K562 (cell line): Measurements from ENCODE around the gene RUVBL2. TPM values are rescaled to one million over a fixed set of nuclear protein-coding genes. Genes with fewer than 3 reads are reported as not detected.
A peak's percentile ranks its signal among the peaks of the same experiment; 100 is the strongest.

Experiments
- CBX3 ChIP-seq, 2 experiments: IDR thresholded peaks; 1 replicate in 1 of 2; 2 replicates in 1 of 2; pipeline ENCODE4 v1.6.1; 2012; ENCODE audit warnings: inconsistent platforms in 2 of 2, low read length in 2 of 2, borderline replicate concordance in 1 of 2, control low read depth in 1 of 2
- DACH1 ChIP-seq: fragments of 450-650 bp; IDR thresholded peaks from 2 replicates; pipeline ENCODE4 v1.6.1; 2018; ENCODE audit not compliant: partially characterized antibody
- ELK3 ChIP-seq: fragments of 450-650 bp; formaldehyde crosslinking; IDR thresholded peaks from 2 replicates; pipeline ENCODE4 v1.4.0; 2020; ENCODE audit warnings: mild to moderate bottlenecking
- EZH2 ChIP-seq: IDR thresholded peaks from 2 replicates; pipeline ENCODE4 v1.6.1; 2012; ENCODE audit warnings: low read depth, mild to moderate bottlenecking, inconsistent platforms, low read length, borderline replicate concordance
- FOXO4 ChIP-seq: fragments of 450-650 bp; formaldehyde crosslinking; IDR thresholded peaks from 2 replicates; pipeline ENCODE4 v1.4.0; 2020; ENCODE audit warnings: mild to moderate bottlenecking, moderate library complexity
- IRF9 ChIP-seq: fragments of 450-650 bp; IDR thresholded peaks from 2 replicates; pipeline ENCODE4 v1.6.1; 2016; ENCODE audit warnings: missing biosample characterization, missing genetic modification characterization
- KDM2B ChIP-seq: fragments of 250-450 bp; sonication (Bioruptor Pico); IDR thresholded peaks from 2 replicates; pipeline ENCODE4 v1.8.0; 2021; ENCODE audit warnings: mild to moderate bottlenecking, moderate library complexity
- LCOR ChIP-seq: sonication (generic); formaldehyde crosslinking; IDR thresholded peaks from 2 replicates; pipeline ENCODE4 v1.8.0; 2022; ENCODE audit warnings: mild to moderate bottlenecking, missing genetic modification reagents
- MIER1 ChIP-seq: fragments of 450-650 bp; IDR thresholded peaks from 2 replicates; pipeline ENCODE4 v1.6.1; 2016; ENCODE audit warnings: antibody characterized with exemption, mild to moderate bottlenecking, low read depth
- MXD1 ChIP-seq: fragments of 250-450 bp; sonication (Bioruptor Pico); IDR thresholded peaks from 2 replicates; pipeline ENCODE4 v1.8.0; 2021; ENCODE audit warnings: borderline replicate concordance, mild to moderate bottlenecking, moderate library complexity; ENCODE audit not compliant: poor library complexity, severe bottlenecking
- NCOA2 ChIP-seq, 2 experiments: fragments of 450-650 bp; IDR thresholded peaks; 2 replicates each; pipeline ENCODE4 v1.6.1; 2018; ENCODE audit warnings: mild to moderate bottlenecking in 2 of 2, moderate library complexity in 1 of 2; ENCODE audit not compliant: partially characterized antibody in 2 of 2
- POLR2G ChIP-seq: fragments of 200-400 bp; formaldehyde crosslinking; IDR thresholded peaks from 2 replicates; pipeline ENCODE4 v1.6.1; 2017; ENCODE audit warnings: low read depth, mild to moderate bottlenecking, antibody characterized with exemption, low read length, moderate library complexity
- RBM14 ChIP-seq: fragments of 200-400 bp; formaldehyde crosslinking; IDR thresholded peaks from 2 replicates; pipeline ENCODE4 v1.6.1; 2018; ENCODE audit warnings: low read depth, mild to moderate bottlenecking, low read length, moderate library complexity, borderline replicate concordance; ENCODE audit not compliant: insufficient read depth
- SP2 ChIP-seq: IDR thresholded peaks from 2 replicates; pipeline ENCODE4 v1.6.1; 2011; ENCODE audit warnings: mild to moderate bottlenecking, low read depth, low read length, moderate library complexity; ENCODE audit not compliant: poor library complexity, severe bottlenecking; ENCODE audit errors: extremely low read depth
- SREBF2 ChIP-seq: sonication (generic); formaldehyde crosslinking; IDR thresholded peaks from 2 replicates; pipeline ENCODE4 v1.4.0; 2020; ENCODE audit warnings: mild to moderate bottlenecking, missing genetic modification reagents
- VEZF1 ChIP-seq: fragments of 200-800 bp; sonication (Bioruptor generic); IDR thresholded peaks from 2 replicates; pipeline ENCODE4 v1.6.1; 2017; ENCODE audit warnings: missing genetic modification characterization, missing compliant biosample characterization
- ZBTB12 ChIP-seq: fragments of 250-450 bp; sonication (Bioruptor Pico); IDR thresholded peaks from 2 replicates; pipeline ENCODE4 v1.4.0; 2020
- ZNF133 ChIP-seq: fragments of 250-450 bp; sonication (Bioruptor Pico); IDR thresholded peaks from 2 replicates; pipeline ENCODE4 v1.4.0; 2020; ENCODE audit warnings: mild to moderate bottlenecking
- ZNF347 ChIP-seq: fragments of 450-650 bp; formaldehyde crosslinking; IDR thresholded peaks from 2 replicates; pipeline ENCODE4 v1.4.0; 2020; ENCODE audit warnings: low read depth, mild to moderate bottlenecking, moderate library complexity
- ZZZ3 ChIP-seq: fragments of 450-650 bp; IDR thresholded peaks from 2 replicates; pipeline ENCODE4 v1.6.1; 2016; ENCODE audit warnings: antibody characterized with exemption, mild to moderate bottlenecking, moderate library complexity
- polyA plus RNA-seq, 8 experiments: library from polyadenylated mRNA; depleted of rRNA in 4 of 8; stranded (reverse) in 5 of 8; unstranded in 3 of 8; fragments of >200 nt; fragmentation: Nextera tagmentation in 2 of 8; fragmentation: Illumina TruSeq in 1 of 8; extraction: Ambion mirVana in 2 of 8; extraction: Trizol in 1 of 8; gene quantifications; 2 replicates each; pipeline versions ENCODE4 v1.2.1 to v1.2.3, GENCODE V29; 2011 to 2014; ENCODE audit warnings: inconsistent platforms in 1 of 8, missing spikeins in 1 of 8
- total RNA-seq, 7 experiments: library from RNA; depleted of rRNA in 6 of 7; stranded (reverse); fragments of >200 nt in 6 of 7; fragmentation: Illumina TruSeq in 2 of 7; extraction: Trizol in 2 of 7; gene quantifications; 2 replicates each; pipeline versions ENCODE4 v1.2.1 to v1.2.3, GENCODE V29; 2011 to 2021; ENCODE audit warnings: low replicate concordance in 1 of 7

The RUVBL2 gene
- total and polyA plus RNA-seq, 9 of the 15 experiments (the other 6 are each of a cell fraction or from before 2014, with no cell fraction given): 71.4 to 453 (median 237) TPM

GRCh38 chr19:48963371-48964204 is 30.1 kb upstream of the RUVBL2 start (continued):
- TF ChIP-seq ZZZ3 (no peak), FOXO4 (CRISPR knock-in tag) (no peak), DACH1 (no peak), ZBTB12 (peak; percentile 66), ZNF133 (CRISPR knock-in tag) (no peak), POLR2G (peak; percentile 95), EZH2 (no peak), ZNF347 (CRISPR knock-in tag) (no peak), CBX3 (IDR thresholded peaks at IDR 0.05; ENCODE audit: borderline replicate concordance in 1 of 2, low read length in 2 of 2) (peak in 1 of 2 experiments; percentile 18; a peak in 1 of 3 replicates), NCOA2 (IDR thresholded peaks at IDR 0.05; ENCODE audit: partially characterized antibody in 2 of 2) (no peak), MXD1 (CRISPR knock-in tag) (no peak), LCOR (CRISPR knock-in tag) (0 out of 2 replicates have a peak, but pooled peaks have one; percentile 63), SP2 (no peak), SREBF2 (CRISPR knock-in tag) (no peak), RBM14 (no peak), VEZF1 (CRISPR knock-in tag) (peak; percentile 94), ELK3 (CRISPR knock-in tag) (no peak), IRF9 (tag) (peak; percentile 49), KDM2B (peak; percentile 63; the same call in 1 of the 2 replicates), MIER1 (no peak)
